Tibial artery (tissue), 4 donors: ENCODE measurements around the gene TTC31.

Source experiments
- DNase-seq, 2 donors: peaks; one replicate each; pipeline ENCODE4 v3.0.0-alpha.2; 2019
- H3K27ac ChIP-seq, 2 donors: fragments of 200-600 bp; sonication (generic) in 1 of 2; 1 replicate in 1 of 2; 2 replicates in 1 of 2; pipeline ENCODE4 v1.5.1; 2018 to 2019; ENCODE audit warnings: mild to moderate bottlenecking in 1 of 2
- H3K27me3 ChIP-seq, 2 donors: fragments of 200-600 bp; sonication (generic) in 1 of 2; one replicate each; pipeline versions ENCODE4 v1.5.1 to v1.6.0; 2016 to 2019
- H3K36me3 ChIP-seq, 3 donors: fragments of 200-600 bp; sonication (generic) in 2 of 3; one replicate each; pipeline ENCODE4 v1.5.1; 2016 to 2019; ENCODE audit warnings: mild to moderate bottlenecking in 2 of 3
- H3K4me1 ChIP-seq, 4 donors: fragments of 200-600 bp; sonication (generic) in 2 of 4; 1 replicate in 3 of 4; 2 replicates in 1 of 4; pipeline ENCODE4 v1.5.1; 2016 to 2019
- H3K4me3 ChIP-seq, 2 donors: fragments of 200-600 bp; sonication (generic) in 1 of 2; 1 replicate in 1 of 2; 2 replicates in 1 of 2; pipeline ENCODE4 v1.5.1; 2018 to 2019; ENCODE audit warnings: mild to moderate bottlenecking in 2 of 2
- H3K9me3 ChIP-seq, 3 donors: fragments of 200-600 bp; sonication (generic) in 1 of 3; one replicate each; pipeline ENCODE4 v1.5.1; 2016 to 2019
- CTCF ChIP-seq, 2 experiments: fragments of 200-600 bp in 1 of 2; fragments of 450-650 bp in 1 of 2; IDR thresholded peaks; one replicate each; pipeline ENCODE4 v1.5.1; 2017 to 2019; ENCODE audit warnings: antibody characterized with exemption in 2 of 2, mild to moderate bottlenecking in 1 of 2, moderate library complexity in 1 of 2
- intact Hi-C: fragments of 100-400 bp; cut with DNase I; formaldehyde crosslinking; loops from one replicate; pipeline ENCODE4 v1.15.0; 2023; ENCODE audit warnings: low total_unique reads

TTC31 gene

GRCh38 chr2:74482801-74483674 is at the start of gene TTC31, which contains the start of gene CCDC142:
TSS of gene TTC31 (plus strand) at chr2:74483081. CDS start at chr2:74483096, 15 bp downstream.
TSS of gene CCDC142 (minus strand) at chr2:74482998. CDS start at chr2:74482837, 161 bp downstream.
- no peaks in the 10 kb centered on the region for H3K9me3 ChIP-seq
- peak within 1 kb of the TSS; percentile 84 to 86 for H3K4me3 ChIP-seq
- intact Hi-C loops, result loop anchor here (2.0 to 5.0 kb wide), 2 partner anchors 28 to 44 kb away; partner anchors contain the start of genes AUP1, DQX1, HTRA2 and INO80B
- peak within 1 kb of the TSS; percentile 83 to 95 for H3K27ac ChIP-seq
- DNase-seq, result peak; percentile 98 to 99
- peaks cover 0 to 35% (median 26%) of the 10 kb centered on the region in 4 donors for H3K4me1 ChIP-seq
- peak; percentile 79 to 88 for TF ChIP-seq CTCF (IDR thresholded peaks at IDR 0.05)
- no peaks in the 10 kb centered on the region for H3K27me3 ChIP-seq
- peaks cover 17 to 50% (median 23%) of the 10 kb centered on the region in 3 donors for H3K36me3 ChIP-seq

GRCh38 chr2:74436111-74436805 is 46.6 kb upstream of the TTC31 start:
- Histone ChIP-seq H3K27ac (no peak overlapping the region), H3K4me3 (no peak overlapping the region), H3K4me1 (peaks cover 0 to 43% (median 17%) of the 10 kb centered on the region in 4 donors), H3K36me3 (peaks cover 0 to 13% (median 0%) of the 10 kb centered on the region in 3 donors), H3K27me3 (peaks cover 0 to 5% of the 10 kb centered on the region in 2 donors), H3K9me3 (no peaks in the 10 kb centered on the region)
- intact Hi-C loops, result no loop called here
- no peak for DNase-seq
- TF ChIP-seq CTCF (IDR thresholded peaks at IDR 0.05), result no peak

GRCh38 chr2:74436848-74437695 is 45.8 kb upstream of the TTC31 start:
- Histone ChIP-seq H3K36me3 (peaks cover 0 to 6% (median 0%) of the 10 kb centered on the region in 3 donors), H3K4me1 (peaks cover 0 to 45% (median 21%) of the 10 kb centered on the region in 4 donors), H3K4me3 (no peak overlapping the region), H3K9me3 (no peaks in the 10 kb centered on the region), H3K27me3 (peaks cover 0 to 13% of the 10 kb centered on the region in 2 donors), H3K27ac (no peak overlapping the region)
- intact Hi-C loops, result no loop called here
- DNase-seq, result no peak
- no peak for TF ChIP-seq CTCF (IDR thresholded peaks at IDR 0.05)

GRCh38 chr2:74438248-74438647 is 44.6 kb upstream of the TTC31 start:
- no peak for DNase-seq
- intact Hi-C loops, result no loop called here
- H3K4me1 ChIP-seq, result peaks cover 0 to 45% (median 21%) of the 10 kb centered on the region in 4 donors
- peaks cover 0 to 13% of the 10 kb centered on the region in 2 donors for H3K27me3 ChIP-seq
- TF ChIP-seq CTCF (IDR thresholded peaks at IDR 0.05), result no peak
- H3K4me3 ChIP-seq, result no peak overlapping the region
- H3K36me3 ChIP-seq, result no peaks in the 10 kb centered on the region
- H3K27ac ChIP-seq, result no peak overlapping the region
- no peaks in the 10 kb centered on the region for H3K9me3 ChIP-seq

- peaks cover 0 to 45% (median 21%) of the 10 kb centered on the region in 4 donors for H3K4me1 ChIP-seq
- H3K27ac ChIP-seq, result peak overlapping the region; percentile 68 to 76
- no peak for TF ChIP-seq CTCF (IDR thresholded peaks at IDR 0.05)
- no peaks in the 10 kb centered on the region for H3K36me3 ChIP-seq
- H3K27me3 ChIP-seq, result peaks cover 0 to 13% of the 10 kb centered on the region in 2 donors
- peak overlapping the region; percentile 50 to 64 for H3K4me3 ChIP-seq
- no peak for DNase-seq
- no peaks in the 10 kb centered on the region for H3K9me3 ChIP-seq
- intact Hi-C loops, result no loop called here
These were observed 43.5 kb upstream of the TTC31 start for GRCh38 chr2:74439373-74439772.
